ENCODE measurements around the gene OR4D1.

OR4D1 gene

DNA sequence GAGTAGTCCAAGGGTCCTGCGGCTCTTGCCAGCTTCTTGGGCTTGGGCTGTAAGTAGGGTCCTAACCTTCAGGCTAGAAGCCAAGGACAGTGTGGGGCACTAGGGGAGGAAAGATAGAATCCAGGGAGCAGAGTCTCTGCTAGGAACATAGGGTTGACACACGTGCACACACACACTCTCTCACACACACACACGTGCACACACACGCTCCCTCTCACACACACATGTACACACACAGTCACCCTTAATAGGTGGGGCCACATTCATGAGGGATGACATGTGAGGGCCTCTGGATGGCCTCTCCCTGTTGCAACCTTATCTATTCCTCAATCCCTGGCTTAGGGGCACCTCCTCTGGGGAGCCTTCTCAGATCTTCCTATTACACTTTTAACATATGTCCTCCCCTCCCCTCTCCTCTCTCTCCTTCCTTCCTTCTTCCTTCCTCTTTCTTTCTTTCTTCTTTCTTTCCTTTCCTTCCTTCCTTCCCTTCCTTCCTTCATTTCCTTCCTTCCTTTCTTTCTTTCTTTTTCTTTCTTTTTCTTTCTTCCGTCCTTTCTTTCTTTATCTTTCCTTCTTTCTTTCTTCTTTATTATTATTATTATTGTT is 47.4 kb downstream of the OR4D1 start:
- no peak for DNase-seq

DNA sequence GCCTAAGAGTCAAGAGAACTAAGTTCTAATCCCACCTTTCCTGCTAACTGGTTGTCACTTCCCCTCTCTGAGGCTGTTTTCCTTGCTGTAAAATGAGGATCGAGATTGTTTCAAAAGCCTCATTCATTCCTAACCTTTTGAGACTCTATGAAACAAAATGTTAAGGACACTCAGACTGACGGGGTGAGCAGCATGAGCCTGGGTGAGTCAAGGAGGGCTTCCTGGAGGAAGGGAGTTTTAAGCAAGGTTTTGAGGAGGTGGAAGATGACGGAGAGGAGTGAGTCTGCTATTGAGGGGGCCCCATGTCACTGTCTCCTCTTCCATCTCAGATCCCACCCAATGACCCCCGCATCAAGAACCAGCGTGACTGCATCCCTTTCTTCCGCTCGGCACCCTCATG is 48.4 kb downstream of the OR4D1 start:
- no peak for DNase-seq

DNA sequence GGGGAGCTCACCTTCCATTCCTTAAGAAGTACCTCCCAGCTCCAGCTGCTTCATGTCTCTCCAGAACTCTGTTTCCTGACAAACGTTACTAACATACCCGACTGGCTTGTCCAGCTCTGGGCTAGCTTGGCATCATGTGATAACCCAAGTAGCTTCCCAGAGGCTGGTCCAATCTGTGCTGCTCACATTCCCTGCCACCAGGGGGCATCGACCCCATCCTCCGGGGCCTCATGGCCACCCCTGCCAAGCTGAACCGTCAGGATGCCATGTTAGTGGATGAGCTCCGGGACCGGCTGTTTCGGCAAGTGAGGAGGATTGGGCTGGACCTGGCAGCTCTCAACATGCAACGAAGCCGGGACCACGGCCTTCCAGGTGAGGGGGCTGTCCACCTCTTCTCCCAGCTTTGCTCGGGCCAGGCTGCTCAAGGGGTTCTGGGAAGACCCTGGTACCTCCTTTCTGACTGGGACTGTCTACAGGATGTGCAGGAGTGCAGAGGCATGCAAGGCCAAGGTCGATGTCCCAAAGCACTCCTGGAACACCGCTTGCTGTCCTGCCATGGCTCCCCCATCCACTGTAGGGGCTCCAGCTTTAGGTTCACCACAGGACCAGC is 51.9 kb downstream of the OR4D1 start:
- no peak for DNase-seq

DNA sequence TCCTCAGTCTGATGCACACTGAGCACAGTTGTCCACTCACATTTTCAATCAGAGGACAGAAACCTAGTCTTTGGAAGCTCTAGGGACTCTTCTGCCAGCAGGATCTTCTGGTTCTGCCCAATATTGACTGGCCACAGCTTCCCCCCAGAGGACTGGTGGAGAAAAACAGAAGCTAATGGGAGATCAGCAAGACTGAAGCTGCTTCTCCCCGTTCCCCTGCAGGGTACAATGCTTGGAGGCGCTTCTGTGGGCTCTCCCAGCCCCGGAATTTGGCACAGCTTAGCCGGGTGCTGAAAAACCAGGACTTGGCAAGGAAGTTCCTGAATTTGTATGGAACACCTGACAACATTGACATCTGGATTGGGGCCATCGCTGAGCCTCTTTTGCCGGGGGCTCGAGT is 54.7 kb downstream of the OR4D1 start:
- no peak for DNase-seq

- DNase-seq: no peak
These were observed 56.6 kb downstream of the OR4D1 start for GRCh38 chr17:58204796-58205195.

DNA sequence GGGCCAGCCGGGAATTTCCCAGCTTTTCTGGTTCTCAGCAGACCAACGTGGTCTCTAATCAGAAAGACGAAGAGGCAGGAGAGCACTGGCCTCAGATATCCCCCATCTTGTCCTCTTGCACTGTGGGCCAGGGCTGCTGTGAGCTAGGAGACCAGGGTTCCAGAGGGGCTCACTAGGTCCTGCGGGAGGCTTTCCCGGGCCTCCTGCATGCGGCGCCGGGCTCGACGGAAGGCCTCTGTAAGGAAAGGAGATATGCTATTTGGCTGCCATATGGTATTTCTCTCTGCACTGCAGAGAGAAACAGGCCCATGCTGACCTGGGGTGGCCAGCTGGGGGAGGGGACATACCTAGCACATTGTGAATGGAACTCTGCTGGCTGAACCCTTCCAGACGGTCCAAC is 57.8 kb downstream of the OR4D1 start:
- DNase-seq: no peak

- DNase-seq: no peak
These were observed 59.3 kb downstream of the OR4D1 start for GRCh38 chr17:58207451-58207850.

DNA sequence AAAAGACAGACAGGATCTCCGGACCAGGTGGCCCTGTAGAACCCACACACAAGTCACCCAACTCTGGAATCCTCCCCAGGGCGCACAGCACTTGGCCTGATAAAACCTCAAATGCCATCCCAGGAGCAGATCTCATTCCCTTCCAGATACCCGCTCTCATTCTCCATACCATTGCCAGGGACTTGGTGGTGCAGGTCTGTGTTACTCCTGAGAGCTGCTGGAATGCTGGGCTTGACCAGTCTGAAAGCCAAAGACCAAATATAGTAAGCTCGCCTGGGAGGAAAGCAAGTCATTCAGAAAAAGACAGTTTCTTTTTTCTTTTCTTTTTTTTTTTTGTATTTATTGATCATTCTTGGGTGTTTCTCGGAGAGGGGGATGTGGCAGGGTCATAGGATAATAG is 60.2 kb downstream of the OR4D1 start:
- no peak for DNase-seq
